RPMI7951 (cell line): ENCODE data around the gene SKAP1. TPM values are rescaled to one million over a fixed set of nuclear protein-coding genes. Genes with fewer than 3 reads are reported as not detected.
A peak's percentile ranks its signal among the peaks of the same experiment; 100 is the strongest.
"Not testable (repeated sequence)": the region's sequence is repeated elsewhere in the genome, so short reads cannot be mapped to it uniquely, and the experiment has no call there.

Experiments used
- DNase-seq: peaks from one replicate; pipeline ENCODE4 v3.0.0-alpha.2; 2012; ENCODE audit warnings: low read depth
- total RNA-seq: library from RNA; depleted of rRNA; stranded (reverse); fragments of >200 nt; shearing (Covaris generic); gene quantifications from 2 replicates; pipeline ENCODE4 v1.2.3, GENCODE V29; 2014

SKAP1 gene
- total RNA-seq, 1 experiment from 2014 or later, result not detected

DNA sequence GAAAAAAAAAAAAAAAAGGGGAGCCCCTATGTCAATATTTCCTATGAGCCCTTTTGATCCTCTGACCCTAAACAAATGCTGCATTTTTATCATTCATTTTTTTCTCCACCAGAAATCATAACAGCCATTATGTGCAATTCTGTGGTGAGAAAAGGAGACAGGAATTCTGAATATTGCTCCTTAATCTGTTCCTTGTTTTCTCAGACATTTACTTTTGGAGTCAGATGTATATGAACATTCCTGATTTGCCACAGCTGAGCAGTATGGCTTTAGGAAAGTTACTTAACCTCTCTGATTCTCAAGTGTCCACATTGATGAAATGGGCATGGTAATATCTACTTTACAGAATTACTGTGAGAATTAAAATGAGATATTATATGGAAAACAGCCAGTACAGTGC lies 144.4 kb downstream of the SKAP1 start:
- no peak for DNase-seq

DNA sequence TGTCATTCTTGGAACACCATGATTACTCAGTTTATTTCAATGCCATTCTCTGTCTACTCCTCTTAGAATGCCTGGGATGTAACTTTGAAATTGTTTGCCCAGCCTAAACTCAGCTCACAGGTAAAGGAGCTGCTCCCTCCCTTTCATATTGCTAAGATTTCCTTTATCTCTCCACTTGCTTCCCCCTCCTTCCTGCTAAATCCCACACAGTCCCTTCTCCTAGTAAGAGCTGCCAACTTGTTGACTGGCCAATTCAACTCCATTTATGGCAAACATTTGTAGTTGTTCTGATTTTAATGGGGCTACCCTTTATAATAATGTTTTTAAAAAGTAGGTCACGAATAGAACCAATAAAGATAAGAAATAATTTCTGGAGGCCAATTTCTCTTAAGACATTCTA lies 146.1 kb downstream of the SKAP1 start:
- no peak for DNase-seq

- no peak for DNase-seq
Measured at GRCh38 chr17:48283411-48283810, 146.6 kb downstream of the SKAP1 start.

- DNase-seq, result no peak
Measured at GRCh38 chr17:48282303-48282702, 147.7 kb downstream of the SKAP1 start.

- no peak for DNase-seq
Measured at GRCh38 chr17:48278760-48279491, 151.1 kb downstream of the SKAP1 start.

DNA sequence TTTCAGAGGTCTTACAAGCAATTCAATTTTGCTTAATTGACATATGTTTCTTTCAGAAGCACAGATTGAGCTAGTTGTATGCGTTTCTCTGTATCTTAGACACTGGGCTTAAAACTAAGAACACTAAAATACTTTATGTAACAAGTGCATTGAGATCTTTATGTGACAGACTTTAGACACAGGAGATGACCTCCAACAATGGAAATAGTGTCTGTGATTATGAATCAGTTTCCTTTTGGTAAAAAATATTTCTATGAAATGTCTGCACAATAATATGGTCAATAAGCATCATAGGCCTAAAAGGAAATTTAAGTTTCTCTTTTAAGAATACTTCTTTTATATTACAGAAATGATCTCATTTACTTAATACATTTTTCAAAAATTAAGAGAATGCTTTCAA lies 153.2 kb downstream of the SKAP1 start:
- DNase-seq, result no peak

- DNase-seq, result no peak
Measured at GRCh38 chr17:48270899-48271298, 159.1 kb downstream of the SKAP1 start.

- no peak for DNase-seq
Measured at GRCh38 chr17:48269209-48269608, 160.8 kb downstream of the SKAP1 start.

DNA sequence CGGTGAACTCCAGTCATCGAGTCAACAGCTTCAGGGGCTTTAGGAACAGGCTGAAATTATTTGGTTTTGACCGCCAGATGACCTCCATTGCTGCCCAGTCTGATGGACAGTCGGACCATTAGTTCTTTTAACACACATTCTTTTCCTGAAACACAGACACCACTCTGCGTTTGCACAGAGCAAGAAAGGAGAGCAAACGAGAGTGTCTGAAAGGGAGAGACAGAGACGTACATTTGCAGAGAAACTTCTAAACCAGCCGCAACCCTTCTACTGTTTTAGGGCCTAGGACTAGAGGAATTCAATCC lies 166.3 kb downstream of the SKAP1 start:
- DNase-seq, result no peak

GRCh38 chr17:48262982-48263730 lies 166.9 kb downstream of the SKAP1 start:
- DNase-seq, result no peak

GRCh38 chr17:48261297-48261880 lies 168.6 kb downstream of the SKAP1 start:
- peak; percentile 32 for DNase-seq

DNA sequence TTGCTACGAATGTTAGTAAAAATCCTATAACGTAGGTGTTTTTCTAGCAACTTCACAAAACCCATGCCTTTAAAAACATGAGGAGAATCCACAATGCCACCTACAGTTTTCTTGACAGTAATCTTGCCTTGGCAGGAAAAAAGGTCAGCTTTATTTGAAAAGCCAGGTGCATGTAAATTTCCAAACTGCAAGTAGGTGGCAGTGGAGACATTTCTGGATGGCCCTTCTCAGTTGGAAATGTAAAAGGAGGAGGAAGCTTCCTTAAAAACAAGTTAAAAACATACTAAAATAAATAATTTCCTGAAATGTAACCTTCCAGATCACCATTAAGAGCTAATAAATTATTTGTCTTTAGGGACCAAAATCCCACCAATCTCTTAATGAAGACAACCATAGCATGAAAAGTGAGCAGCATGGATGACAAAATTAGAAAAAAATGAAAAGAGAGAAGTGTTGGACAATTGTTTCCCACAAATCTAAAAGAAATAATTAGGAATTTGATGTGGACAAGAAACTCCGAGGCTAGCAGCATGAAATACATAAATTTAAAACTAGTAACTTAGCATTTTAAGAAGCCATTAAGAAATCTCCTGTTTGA lies 170.2 kb downstream of the SKAP1 start:
- DNase-seq, result peak; percentile 43

GRCh38 chr17:48258331-48258730 lies 171.7 kb downstream of the SKAP1 start:
- no peak for DNase-seq

DNA sequence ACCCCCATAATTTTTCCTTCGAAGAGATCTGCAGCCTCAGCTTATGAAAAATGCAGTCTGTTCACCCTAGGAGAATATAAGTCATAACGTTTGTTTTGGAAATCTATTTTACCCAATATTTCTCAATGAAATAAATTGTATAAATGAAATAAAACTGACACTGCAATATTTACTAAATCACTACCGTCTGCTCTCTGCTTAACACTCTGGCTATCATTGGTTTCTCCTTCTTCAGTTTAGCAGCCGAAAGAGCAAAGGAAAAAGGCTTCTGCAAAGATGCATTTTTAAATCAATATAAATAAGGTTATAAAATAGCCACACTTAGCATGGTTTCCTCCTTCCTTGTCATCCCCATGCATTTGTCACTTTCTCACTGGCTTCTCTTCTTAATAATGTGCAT lies 174.3 kb downstream of the SKAP1 start:
- DNase-seq, result no peak

DNA sequence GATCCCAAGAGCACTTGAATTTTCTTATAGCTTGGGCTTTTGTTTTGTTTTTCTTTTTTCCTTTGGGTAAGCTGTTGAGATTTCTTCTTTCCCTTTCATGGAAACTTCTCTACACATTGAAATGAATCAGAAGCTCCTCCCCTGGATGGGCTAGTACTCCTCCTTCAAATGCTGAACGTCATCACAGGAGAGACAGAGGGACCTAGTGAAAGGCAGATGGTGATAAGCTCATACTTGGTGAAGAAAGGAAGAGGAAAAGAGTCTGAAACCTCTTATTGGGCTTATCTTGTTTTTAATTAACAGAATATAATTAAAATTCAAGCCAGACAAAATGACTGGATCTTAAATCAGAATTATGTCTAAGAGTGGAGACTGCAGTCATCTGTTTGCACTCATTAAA lies 175.1 kb downstream of the SKAP1 start:
- DNase-seq, result peak; percentile 6

DNA sequence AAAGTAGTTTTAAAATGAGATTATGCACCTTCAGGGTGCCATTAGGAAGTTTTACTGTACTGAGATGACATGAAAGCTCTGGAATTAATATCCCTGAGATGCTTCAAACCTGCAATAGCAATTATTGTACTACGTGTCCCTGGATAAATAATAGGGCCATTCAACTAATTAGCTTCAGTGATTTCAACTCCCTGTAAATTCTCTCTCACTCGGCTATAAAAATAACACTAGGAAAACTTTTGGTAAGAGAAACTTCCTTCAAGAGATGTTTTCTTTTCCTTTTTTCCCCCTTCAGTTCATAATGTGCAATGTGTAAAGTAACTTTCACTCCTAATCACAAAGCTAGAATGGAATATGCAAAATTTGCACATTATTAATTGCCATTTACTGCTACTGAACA lies 176.0 kb downstream of the SKAP1 start:
- no peak for DNase-seq

GRCh38 chr17:48251950-48252349 lies 178.1 kb downstream of the SKAP1 start:
- DNase-seq, result no peak

GRCh38 chr17:48250949-48251348 lies 179.1 kb downstream of the SKAP1 start:
- DNase-seq, result no peak

DNA sequence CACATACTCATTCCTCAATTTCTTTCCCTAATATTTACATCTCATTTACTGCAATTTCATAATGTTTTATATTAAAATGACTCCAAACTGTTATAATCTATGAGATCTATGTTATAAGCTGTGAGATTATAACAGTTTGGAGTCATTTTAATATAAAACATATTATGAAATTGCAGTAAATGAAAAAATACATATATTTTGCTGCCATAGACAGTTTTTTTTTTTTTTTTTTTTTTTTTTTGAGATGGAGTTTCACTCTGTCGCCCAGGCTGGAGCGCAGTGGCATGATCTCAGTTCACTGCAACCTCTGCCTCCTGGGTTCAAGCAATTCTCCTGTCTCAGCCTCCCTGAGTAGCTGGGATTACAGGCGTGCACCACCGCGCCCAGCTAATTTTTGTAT lies 180.0 kb downstream of the SKAP1 start:
- not testable (repeated sequence) for DNase-seq

DNA sequence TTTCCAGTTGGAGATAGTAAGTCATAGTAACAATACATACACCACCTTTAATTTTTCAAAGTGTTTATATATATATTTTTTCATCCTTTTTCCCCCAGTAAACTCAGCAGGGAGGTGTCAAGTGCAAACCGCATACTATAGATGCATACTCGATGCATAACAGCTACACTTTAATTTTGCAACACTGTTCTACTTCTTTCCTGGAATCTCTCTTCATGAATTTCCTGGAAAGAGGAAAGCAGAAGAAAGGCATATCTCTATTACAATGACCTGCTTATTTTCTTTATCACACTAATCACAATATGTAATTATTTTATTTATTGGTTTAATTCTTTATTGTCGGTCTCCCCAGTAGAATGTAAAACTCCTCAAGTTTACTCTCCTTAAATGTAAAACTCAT lies 182.4 kb downstream of the SKAP1 start:
- no peak for DNase-seq

DNA sequence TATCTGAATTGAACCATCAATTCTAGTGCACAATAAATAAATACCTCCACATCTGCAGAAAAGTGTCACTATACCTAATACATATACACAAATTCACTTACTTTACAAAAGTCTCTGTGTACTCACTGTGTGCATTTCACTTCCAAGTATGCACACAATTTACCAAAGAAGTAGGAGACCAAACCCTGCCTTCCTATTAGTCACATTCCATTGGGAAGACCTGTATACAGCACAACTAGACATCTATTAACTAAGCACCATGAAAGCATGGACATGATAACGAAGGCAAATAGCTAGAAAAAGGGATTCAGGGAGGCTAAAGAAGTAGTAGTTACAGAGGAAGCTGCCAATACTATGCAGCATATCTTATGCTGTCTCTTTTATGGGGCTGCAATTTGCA lies 183.0 kb downstream of the SKAP1 start:
- DNase-seq, result no peak

GRCh38 chr17:48246612-48247011 lies 183.4 kb downstream of the SKAP1 start:
- peak; percentile 20 for DNase-seq
